Nephron progenitor cell (in vitro differentiated cells): ENCODE data around the gene IQGAP2.

ENCODE experiments used
- DNase-seq: peaks from one replicate; pipeline ENCODE4 v3.0.0; 2021
- H3K27ac Mint-ChIP-seq: 2 replicates; pipeline ENCODE4 v1.8.0; 2021; ENCODE audit warnings: mild to moderate bottlenecking, moderate library complexity, mixed read lengths
- H3K27me3 Mint-ChIP-seq: 2 replicates; pipeline ENCODE4 v1.8.0; 2021; ENCODE audit warnings: mild to moderate bottlenecking, low read depth, mixed read lengths; ENCODE audit not compliant: poor library complexity
- H3K36me3 Mint-ChIP-seq: 2 replicates; pipeline ENCODE4 v1.8.0; 2021; ENCODE audit warnings: low read depth, mixed read lengths
- H3K4me1 Mint-ChIP-seq: 2 replicates; pipeline ENCODE4 v1.8.0; 2021; ENCODE audit warnings: mixed read lengths
- H3K4me3 Mint-ChIP-seq: 2 replicates; pipeline ENCODE4 v1.8.0; 2021; ENCODE audit warnings: mild to moderate bottlenecking, moderate library complexity, mixed read lengths
- H3K9me3 Mint-ChIP-seq: 2 replicates; pipeline ENCODE4 v1.8.0; 2021; ENCODE audit warnings: mild to moderate bottlenecking, moderate library complexity, mixed read lengths
- TF ChIP-seq, protein P1 (sequence below): fragments of 200-600 bp; sonication (generic); IDR thresholded peaks from 2 replicates; pipeline ENCODE4 v1.5.0; 2021; ENCODE audit warnings: antibody characterized with exemption

The IQGAP2 gene

DNA sequence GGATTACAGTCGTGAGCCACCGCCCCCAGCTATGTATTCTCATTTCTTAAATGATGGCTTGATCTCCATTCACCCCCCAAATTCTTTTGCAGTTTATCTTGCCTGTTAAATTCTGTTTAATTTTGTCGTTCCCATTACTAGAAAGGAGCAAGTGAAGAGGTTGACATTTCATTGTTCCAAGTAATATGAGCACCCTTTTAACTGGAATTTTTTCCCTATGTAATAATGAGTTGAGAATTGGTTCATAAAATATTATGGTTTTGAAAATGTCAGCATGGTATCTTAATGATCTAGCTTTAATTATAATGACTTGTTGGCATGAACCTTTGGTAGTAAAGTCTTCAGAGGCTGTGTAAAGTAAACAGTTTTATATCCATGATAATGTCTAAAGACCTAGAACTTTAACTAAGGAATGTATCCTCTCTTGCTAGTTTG, 182.7 kb downstream of the IQGAP2 start:
- Mint-ChIP-seq H3K4me1 (peaks cover 10% of the 10 kb centered on the region), H3K9me3 (no peaks in the 10 kb centered on the region), H3K27me3 (no peaks in the 10 kb centered on the region)

DNA sequence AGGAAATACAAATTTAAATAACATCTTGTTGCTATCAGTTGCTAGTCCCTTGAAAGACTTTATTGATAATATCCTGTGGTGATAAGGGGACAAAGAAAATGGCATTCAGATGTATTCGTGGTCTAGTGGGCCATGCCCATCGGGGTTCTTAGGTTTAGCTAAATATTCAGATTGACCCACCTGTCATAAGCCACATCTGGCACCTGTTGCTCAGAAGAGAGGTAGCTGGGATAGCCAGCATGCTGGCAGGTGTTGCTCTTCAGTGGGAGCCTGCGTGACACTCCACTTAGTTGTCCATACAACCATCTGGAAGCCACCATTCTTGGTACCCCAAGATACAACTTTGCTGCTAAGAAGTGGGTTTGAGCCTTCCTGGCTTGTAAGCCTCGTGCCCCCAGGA, 183.4 kb downstream of the IQGAP2 start:
- no peak for DNase-seq
- TF ChIP-seq, protein P1, sequence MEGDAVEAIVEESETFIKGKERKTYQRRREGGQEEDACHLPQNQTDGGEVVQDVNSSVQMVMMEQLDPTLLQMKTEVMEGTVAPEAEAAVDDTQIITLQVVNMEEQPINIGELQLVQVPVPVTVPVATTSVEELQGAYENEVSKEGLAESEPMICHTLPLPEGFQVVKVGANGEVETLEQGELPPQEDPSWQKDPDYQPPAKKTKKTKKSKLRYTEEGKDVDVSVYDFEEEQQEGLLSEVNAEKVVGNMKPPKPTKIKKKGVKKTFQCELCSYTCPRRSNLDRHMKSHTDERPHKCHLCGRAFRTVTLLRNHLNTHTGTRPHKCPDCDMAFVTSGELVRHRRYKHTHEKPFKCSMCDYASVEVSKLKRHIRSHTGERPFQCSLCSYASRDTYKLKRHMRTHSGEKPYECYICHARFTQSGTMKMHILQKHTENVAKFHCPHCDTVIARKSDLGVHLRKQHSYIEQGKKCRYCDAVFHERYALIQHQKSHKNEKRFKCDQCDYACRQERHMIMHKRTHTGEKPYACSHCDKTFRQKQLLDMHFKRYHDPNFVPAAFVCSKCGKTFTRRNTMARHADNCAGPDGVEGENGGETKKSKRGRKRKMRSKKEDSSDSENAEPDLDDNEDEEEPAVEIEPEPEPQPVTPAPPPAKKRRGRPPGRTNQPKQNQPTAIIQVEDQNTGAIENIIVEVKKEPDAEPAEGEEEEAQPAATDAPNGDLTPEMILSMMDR, result no peak

More for the DNA sequence above, 182.7 kb downstream of the IQGAP2 start:
- H3K36me3 Mint-ChIP-seq, result peaks cover 12% of the 10 kb centered on the region
- DNase-seq, result no peak
- H3K27ac Mint-ChIP-seq, result no peak overlapping the region
- TF ChIP-seq, protein P1, result no peak
- no peak overlapping the region for H3K4me3 Mint-ChIP-seq

DNA sequence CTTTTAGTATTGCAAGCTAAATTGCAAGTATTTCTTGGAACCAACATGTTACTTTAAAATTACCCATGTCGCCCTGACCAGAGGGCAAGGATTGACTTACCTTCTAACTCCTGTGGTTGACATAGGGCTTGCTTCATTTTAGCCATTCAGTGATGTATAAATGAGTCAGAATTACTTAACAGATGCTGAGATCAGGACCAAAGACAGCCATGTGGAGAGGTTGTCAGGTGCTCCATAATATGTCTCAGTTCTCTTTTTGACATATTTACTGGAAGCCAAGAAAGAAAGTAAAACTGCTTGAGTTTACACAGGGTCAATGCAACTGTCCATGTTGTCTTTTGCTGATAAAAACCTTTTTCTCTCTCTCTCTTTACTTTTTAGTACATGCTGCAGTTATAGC, 186.9 kb downstream of the IQGAP2 start:
- TF ChIP-seq, protein P1, result no peak
- peaks cover 45% of the 10 kb centered on the region for H3K36me3 Mint-ChIP-seq
- DNase-seq, result no peak
- H3K9me3 Mint-ChIP-seq, result no peaks in the 10 kb centered on the region
- H3K27ac Mint-ChIP-seq, result no peak overlapping the region
- no peak overlapping the region for H3K4me3 Mint-ChIP-seq
- peaks cover 6% of the 10 kb centered on the region for H3K27me3 Mint-ChIP-seq
- no peaks in the 10 kb centered on the region for H3K4me1 Mint-ChIP-seq

More for the DNA sequence above, 183.4 kb downstream of the IQGAP2 start:
- no peak overlapping the region for H3K4me3 Mint-ChIP-seq
- H3K27me3 Mint-ChIP-seq, result peaks cover 4% of the 10 kb centered on the region
- H3K36me3 Mint-ChIP-seq, result peaks cover 18% of the 10 kb centered on the region
- H3K27ac Mint-ChIP-seq, result no peak overlapping the region
- H3K4me1 Mint-ChIP-seq, result peaks cover 10% of the 10 kb centered on the region
- no peaks in the 10 kb centered on the region for H3K9me3 Mint-ChIP-seq

DNA sequence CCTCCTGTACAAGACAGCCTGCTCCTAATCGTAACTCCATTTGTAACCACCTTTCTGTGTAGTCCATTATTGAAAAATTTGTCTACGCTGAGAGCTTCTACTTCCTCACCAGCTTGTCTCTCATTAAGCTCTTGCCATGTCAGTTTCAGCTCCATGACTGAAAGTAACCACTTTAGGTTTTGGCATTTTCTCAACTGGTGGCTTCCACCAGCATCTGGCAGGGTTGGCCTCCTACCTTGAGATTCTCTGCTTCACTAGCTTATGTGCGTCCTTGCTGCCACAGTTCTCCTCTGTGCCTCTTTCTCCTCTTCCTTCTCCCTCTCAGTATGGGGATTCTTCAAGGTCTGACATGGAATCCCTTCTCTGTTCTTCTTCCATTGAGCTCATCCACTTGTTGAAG, 188.3 kb downstream of the IQGAP2 start:
- TF ChIP-seq, protein P1, result no peak
- Mint-ChIP-seq H3K36me3 (peaks cover 56% of the 10 kb centered on the region), H3K9me3 (no peaks in the 10 kb centered on the region), H3K4me1 (no peaks in the 10 kb centered on the region), H3K27me3 (peaks cover 6% of the 10 kb centered on the region), H3K4me3 (no peak overlapping the region), H3K27ac (no peak overlapping the region)
- no peak for DNase-seq

DNA sequence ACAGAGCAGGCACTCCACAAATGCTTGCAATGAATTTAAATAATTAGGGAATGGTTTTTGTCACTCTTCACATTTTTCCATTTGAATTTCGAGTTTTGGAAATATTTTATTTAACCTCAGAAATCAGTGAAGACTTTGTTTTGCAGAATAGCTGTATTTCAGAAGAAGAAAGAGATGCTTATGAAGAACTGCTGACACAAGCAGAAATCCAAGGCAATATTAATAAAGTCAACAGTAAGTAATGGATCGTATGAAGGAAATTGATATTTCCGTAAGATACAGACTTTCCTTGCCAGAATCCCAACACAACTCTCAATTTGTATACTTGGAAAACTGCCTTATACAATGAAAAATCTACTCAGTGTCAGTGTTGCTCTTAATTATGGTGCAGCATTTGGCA, 189.6 kb downstream of the IQGAP2 start:
- peaks cover 63% of the 10 kb centered on the region for H3K36me3 Mint-ChIP-seq
- TF ChIP-seq, protein P1, result no peak
- no peak overlapping the region for H3K27ac Mint-ChIP-seq
- H3K9me3 Mint-ChIP-seq, result no peaks in the 10 kb centered on the region
- no peaks in the 10 kb centered on the region for H3K4me1 Mint-ChIP-seq
- H3K27me3 Mint-ChIP-seq, result peaks cover 11% of the 10 kb centered on the region
- H3K4me3 Mint-ChIP-seq, result no peak overlapping the region
- DNase-seq, result no peak

DNA sequence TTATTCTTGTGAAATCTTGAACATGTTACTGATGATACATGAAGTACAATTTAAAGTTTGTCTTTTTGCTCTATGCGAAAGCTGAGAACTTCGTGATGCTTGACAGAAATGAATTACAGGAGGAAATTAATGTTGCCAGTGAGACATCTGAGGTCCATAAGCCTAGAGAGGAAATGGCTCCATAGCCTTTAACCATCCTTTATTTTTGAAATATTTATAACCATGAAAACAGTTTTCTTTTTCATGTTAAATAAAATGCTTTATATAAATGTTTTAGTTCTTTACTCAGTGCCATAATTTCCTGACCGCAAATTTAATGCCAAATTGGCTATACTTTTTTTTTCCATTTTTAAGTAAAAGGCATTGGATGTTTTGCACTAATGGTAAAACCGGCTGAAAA, 191.0 kb downstream of the IQGAP2 start:
- Mint-ChIP-seq H3K27me3 (peaks cover 11% of the 10 kb centered on the region), H3K36me3 (peaks cover 56% of the 10 kb centered on the region), H3K27ac (no peak overlapping the region), H3K9me3 (no peaks in the 10 kb centered on the region), H3K4me3 (no peak overlapping the region), H3K4me1 (no peaks in the 10 kb centered on the region)
- TF ChIP-seq, protein P1, result no peak
- DNase-seq, result no peak
